Measurements from ENCODE around the gene STXBP3.

DNA sequence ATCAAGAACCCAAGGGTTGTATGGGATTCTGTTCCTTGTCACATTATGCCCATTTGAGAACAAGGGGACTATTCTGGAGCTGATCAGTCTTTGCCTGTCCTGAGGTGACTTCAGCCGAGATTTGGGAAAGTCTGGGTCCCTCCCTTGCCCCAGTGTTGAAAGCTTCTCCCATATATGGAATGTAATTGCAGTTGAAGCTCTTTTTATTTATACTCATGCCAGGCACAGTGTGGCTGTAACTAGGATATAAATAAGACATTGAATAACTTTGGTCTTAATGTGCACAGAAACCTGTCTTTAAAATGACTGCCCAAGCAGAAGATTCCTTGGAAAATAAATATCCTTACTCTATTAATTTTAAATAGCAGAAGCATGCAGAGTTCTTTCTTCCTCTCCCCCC, 95.2 kb downstream of the STXBP3 start:
- TF ChIP-seq, protein P1, sequence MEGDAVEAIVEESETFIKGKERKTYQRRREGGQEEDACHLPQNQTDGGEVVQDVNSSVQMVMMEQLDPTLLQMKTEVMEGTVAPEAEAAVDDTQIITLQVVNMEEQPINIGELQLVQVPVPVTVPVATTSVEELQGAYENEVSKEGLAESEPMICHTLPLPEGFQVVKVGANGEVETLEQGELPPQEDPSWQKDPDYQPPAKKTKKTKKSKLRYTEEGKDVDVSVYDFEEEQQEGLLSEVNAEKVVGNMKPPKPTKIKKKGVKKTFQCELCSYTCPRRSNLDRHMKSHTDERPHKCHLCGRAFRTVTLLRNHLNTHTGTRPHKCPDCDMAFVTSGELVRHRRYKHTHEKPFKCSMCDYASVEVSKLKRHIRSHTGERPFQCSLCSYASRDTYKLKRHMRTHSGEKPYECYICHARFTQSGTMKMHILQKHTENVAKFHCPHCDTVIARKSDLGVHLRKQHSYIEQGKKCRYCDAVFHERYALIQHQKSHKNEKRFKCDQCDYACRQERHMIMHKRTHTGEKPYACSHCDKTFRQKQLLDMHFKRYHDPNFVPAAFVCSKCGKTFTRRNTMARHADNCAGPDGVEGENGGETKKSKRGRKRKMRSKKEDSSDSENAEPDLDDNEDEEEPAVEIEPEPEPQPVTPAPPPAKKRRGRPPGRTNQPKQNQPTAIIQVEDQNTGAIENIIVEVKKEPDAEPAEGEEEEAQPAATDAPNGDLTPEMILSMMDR (IDR thresholded peaks at IDR 0.05; ENCODE audit: borderline replicate concordance, extremely low read depth, low read length, poor library complexity, severe bottlenecking): no peak
- no peak for TF ChIP-seq EZH2 (IDR thresholded peaks at IDR 0.05; ENCODE audit: borderline replicate concordance, low read depth, low read length, severe bottlenecking)
